ENCODE data around the gene PSMG4. TPM values are rescaled to one million over a fixed set of nuclear protein-coding genes. Genes with fewer than 3 reads are reported as not detected.
A peak's percentile ranks its signal among the peaks of the same experiment; 100 is the strongest.

Gene PSMG4
- total and polyA plus RNA-seq, 2 donors from 2014 or later: 24.9 to 36.8 TPM

GRCh38 chr6:3263096-3263495 is 4.3 kb downstream of the PSMG4 start:
- TF ChIP-seq CTCF (IDR thresholded peaks at IDR 0.05; ENCODE audit: borderline replicate concordance, extremely low read depth, insufficient read depth): no peak
- Histone ChIP-seq H3K4me1 (ENCODE audit: control insufficient read depth in 2 of 3, insufficient read depth in 2 of 3, low read depth in 1 of 3, low read length in 3 of 3) (peaks cover 0 to 24% (median 22%) of the 10 kb centered on the region in 3 donors), H3K9ac (ENCODE audit: low read length in 3 of 3) (no peak overlapping the region), H3K9me3 (ENCODE audit: control insufficient read depth in 2 of 3, insufficient read depth in 1 of 3, low read length in 3 of 3) (no peaks in the 10 kb centered on the region), H3K27ac (ENCODE audit: low read depth in 2 of 2, low read length in 2 of 2) (peak overlapping the region; percentile 26 to 78), H3K4me3 (ENCODE audit: low read length in 3 of 3) (no peak overlapping the region), H3K27me3 (ENCODE audit: control insufficient read depth, insufficient read depth, low read length) (no peaks in the 10 kb centered on the region), H3K36me3 (ENCODE audit: control insufficient read depth in 2 of 3, insufficient read depth in 3 of 3, low read length in 3 of 3) (peaks cover 0 to 11% (median 5%) of the 10 kb centered on the region in 3 donors)
- intact Hi-C loops (cut with DNase I): no loop called here
- DNase-seq (peak in 1 of 5 donors; percentile 38), FAIRE-seq (no peak)

GRCh38 chr6:3264356-3264755 is 5.6 kb downstream of the PSMG4 start:
- Histone ChIP-seq H3K27me3 (ENCODE audit: control insufficient read depth, insufficient read depth, low read length) (no peaks in the 10 kb centered on the region), H3K4me1 (ENCODE audit: control insufficient read depth in 2 of 3, insufficient read depth in 2 of 3, low read depth in 1 of 3, low read length in 3 of 3) (peaks cover 0 to 24% (median 22%) of the 10 kb centered on the region in 3 donors), H3K9ac (ENCODE audit: low read length in 3 of 3) (no peak overlapping the region), H3K27ac (ENCODE audit: low read depth in 2 of 2, low read length in 2 of 2) (peak overlapping the region in 1 of 2 donors; percentile 26), H3K4me3 (ENCODE audit: low read length in 3 of 3) (no peak overlapping the region), H3K9me3 (ENCODE audit: control insufficient read depth in 2 of 3, insufficient read depth in 1 of 3, low read length in 3 of 3) (no peaks in the 10 kb centered on the region), H3K36me3 (ENCODE audit: control insufficient read depth in 2 of 3, insufficient read depth in 3 of 3, low read length in 3 of 3) (peaks cover 0 to 11% (median 5%) of the 10 kb centered on the region in 3 donors)
- FAIRE-seq: no peak
- intact Hi-C loops (cut with DNase I): no loop called here
- TF ChIP-seq CTCF (IDR thresholded peaks at IDR 0.05; ENCODE audit: borderline replicate concordance, extremely low read depth, insufficient read depth): no peak
- peak in 1 of 5 donors; percentile 29 for DNase-seq

GRCh38 chr6:3265671-3266070 is 6.9 kb downstream of the PSMG4 start:
- no peak overlapping the region for H3K4me3 ChIP-seq (ENCODE audit: low read length in 3 of 3)
- peaks cover 0 to 11% (median 5%) of the 10 kb centered on the region in 3 donors for H3K36me3 ChIP-seq (ENCODE audit: control insufficient read depth in 2 of 3, insufficient read depth in 3 of 3, low read length in 3 of 3)
- no peak overlapping the region for H3K9ac ChIP-seq (ENCODE audit: low read length in 3 of 3)

More at GRCh38 chr6:3265671-3266070, 6.9 kb downstream of the PSMG4 start:
- Histone ChIP-seq H3K9me3 (ENCODE audit: control insufficient read depth in 2 of 3, insufficient read depth in 1 of 3, low read length in 3 of 3) (no peaks in the 10 kb centered on the region), H3K27ac (ENCODE audit: low read depth in 2 of 2, low read length in 2 of 2) (no peak overlapping the region), H3K4me1 (ENCODE audit: control insufficient read depth in 2 of 3, insufficient read depth in 2 of 3, low read depth in 1 of 3, low read length in 3 of 3) (peaks cover 0 to 17% (median 13%) of the 10 kb centered on the region in 3 donors), H3K27me3 (ENCODE audit: control insufficient read depth, insufficient read depth, low read length) (no peaks in the 10 kb centered on the region)
- no peak for DNase-seq
- no peak for TF ChIP-seq CTCF (IDR thresholded peaks at IDR 0.05; ENCODE audit: borderline replicate concordance, extremely low read depth, insufficient read depth)
- no peak for FAIRE-seq
- intact Hi-C loops (cut with DNase I): no loop called here

Data from kidney (tissue), 14 donors.